ENCODE measurements around the gene EFCAB11. TPM values are rescaled to one million over a fixed set of nuclear protein-coding genes. Genes with fewer than 3 reads are reported as not detected.

The EFCAB11 gene
- total RNA-seq, 1 experiment from 2014 or later = 36.2 TPM

- no peak for DNase-seq
- TF ChIP-seq CTCF (IDR thresholded peaks at IDR 0.05; ENCODE audit: insufficient read depth in 1 of 2, low read depth in 1 of 2, low read length in 1 of 2, severe bottlenecking in 1 of 2, unreplicated experiment in 1 of 2) = no peak
- ChIA-PET CTCF (no interaction called here), POLR2A (no interaction called here)
- Histone ChIP-seq H3K27me3 (replicated peaks; ENCODE audit: control insufficient read depth, insufficient read depth, low read length) (no peaks in the 10 kb centered on the region), H3K4me3 (ENCODE audit: low read depth, low read length) (no peak overlapping the region), H3K36me3 (ENCODE audit: control insufficient read depth, insufficient read depth, low read length) (no peaks in the 10 kb centered on the region), H3K9me3 (no peaks in the 10 kb centered on the region), H3K4me1 (peaks cover 1% of the 10 kb centered on the region)
- intact Hi-C loops (cut with micrococcal nuclease; ENCODE audit: unreplicated experiment) = no loop called here
- no peaks in the 10 kb centered on the region for H3K36me3 Mint-ChIP-seq (ENCODE audit: insufficient read depth, unreplicated experiment)
- H3K9me3 Mint-ChIP-seq (ENCODE audit: unreplicated experiment) = peaks cover 11% of the 10 kb centered on the region
- no peak overlapping the region for H3K4me3 Mint-ChIP-seq (ENCODE audit: unreplicated experiment)
- H3K4me1 Mint-ChIP-seq (ENCODE audit: low read depth, unreplicated experiment) = no peaks in the 10 kb centered on the region
- no TSS peak for BruUV-seq (replicated peaks)
- H3K27me3 Mint-ChIP-seq (ENCODE audit: insufficient read depth, unreplicated experiment) = no peaks in the 10 kb centered on the region
- no peak overlapping the region for H3K27ac Mint-ChIP-seq (ENCODE audit: unreplicated experiment)
Measured at GRCh38 chr14:89851106-89851505, 103.4 kb downstream of the EFCAB11 start.

GRCh38 chr14:89849931-89850330 lies 104.6 kb downstream of the EFCAB11 start:
- H3K4me3 Mint-ChIP-seq (ENCODE audit: unreplicated experiment) = no peak overlapping the region
- ChIA-PET CTCF (no interaction called here), POLR2A (no interaction called here)
- Histone ChIP-seq H3K4me3 (ENCODE audit: low read depth, low read length) (no peak overlapping the region), H3K4me1 (peaks cover 11% of the 10 kb centered on the region), H3K27me3 (replicated peaks; ENCODE audit: control insufficient read depth, insufficient read depth, low read length) (no peaks in the 10 kb centered on the region), H3K36me3 (ENCODE audit: control insufficient read depth, insufficient read depth, low read length) (no peaks in the 10 kb centered on the region), H3K9me3 (no peaks in the 10 kb centered on the region)
- no peaks in the 10 kb centered on the region for H3K27me3 Mint-ChIP-seq (ENCODE audit: insufficient read depth, unreplicated experiment)
- TF ChIP-seq CTCF (IDR thresholded peaks at IDR 0.05; ENCODE audit: insufficient read depth in 1 of 2, low read depth in 1 of 2, low read length in 1 of 2, severe bottlenecking in 1 of 2, unreplicated experiment in 1 of 2) = no peak
- no peak for DNase-seq
- H3K4me1 Mint-ChIP-seq (ENCODE audit: low read depth, unreplicated experiment) = no peaks in the 10 kb centered on the region
- intact Hi-C loops (cut with micrococcal nuclease; ENCODE audit: unreplicated experiment) = no loop called here
- H3K9me3 Mint-ChIP-seq (ENCODE audit: unreplicated experiment) = peaks cover 11% of the 10 kb centered on the region
- H3K36me3 Mint-ChIP-seq (ENCODE audit: insufficient read depth, unreplicated experiment) = no peaks in the 10 kb centered on the region
- H3K27ac Mint-ChIP-seq (ENCODE audit: unreplicated experiment) = no peak overlapping the region
- BruUV-seq (replicated peaks) = no TSS peak

GRCh38 chr14:89848165-89848564 lies 106.4 kb downstream of the EFCAB11 start:
- Histone ChIP-seq H3K9me3 (no peaks in the 10 kb centered on the region), H3K36me3 (ENCODE audit: control insufficient read depth, insufficient read depth, low read length) (no peaks in the 10 kb centered on the region), H3K27me3 (replicated peaks; ENCODE audit: control insufficient read depth, insufficient read depth, low read length) (no peaks in the 10 kb centered on the region), H3K4me3 (ENCODE audit: low read depth, low read length) (no peak overlapping the region), H3K4me1 (peaks cover 28% of the 10 kb centered on the region)
- H3K9me3 Mint-ChIP-seq (ENCODE audit: unreplicated experiment) = peaks cover 11% of the 10 kb centered on the region
- H3K4me1 Mint-ChIP-seq (ENCODE audit: low read depth, unreplicated experiment) = no peaks in the 10 kb centered on the region
- intact Hi-C loops (cut with micrococcal nuclease; ENCODE audit: unreplicated experiment) = no loop called here
- peak in 1 of 2 experiments; percentile 22 for TF ChIP-seq CTCF (IDR thresholded peaks at IDR 0.05; ENCODE audit: insufficient read depth in 1 of 2, low read depth in 1 of 2, low read length in 1 of 2, severe bottlenecking in 1 of 2, unreplicated experiment in 1 of 2)
- BruUV-seq (replicated peaks) = no TSS peak
- no peak overlapping the region for H3K27ac Mint-ChIP-seq (ENCODE audit: unreplicated experiment)
- no peak overlapping the region for H3K4me3 Mint-ChIP-seq (ENCODE audit: unreplicated experiment)
- no peaks in the 10 kb centered on the region for H3K27me3 Mint-ChIP-seq (ENCODE audit: insufficient read depth, unreplicated experiment)
- ChIA-PET POLR2A (no interaction called here), CTCF (no interaction called here)
- H3K36me3 Mint-ChIP-seq (ENCODE audit: insufficient read depth, unreplicated experiment) = no peaks in the 10 kb centered on the region
- no peak for DNase-seq
